WERI-Rb-1 (cell line): ENCODE data around the gene GPAM.

ENCODE experiments used
- DNase-seq: peaks from one replicate; pipeline ENCODE4 v3.0.0-alpha.2; 2020
- H3K27ac ChIP-seq: fragments of 250-450 bp; sonication (Bioruptor Pico); 2 replicates; pipeline ENCODE4 v1.5.1; 2020; ENCODE audit warnings: mild to moderate bottlenecking, moderate library complexity
- H3K27me3 ChIP-seq: fragments of 250-450 bp; sonication (Bioruptor Pico); 2 replicates; pipeline ENCODE4 v1.5.1; 2021; ENCODE audit warnings: mild to moderate bottlenecking, low read depth, moderate library complexity; ENCODE audit not compliant: insufficient read depth, severe bottlenecking
- H3K36me3 ChIP-seq: fragments of 250-450 bp; sonication (Bioruptor Pico); 2 replicates; pipeline ENCODE4 v1.5.1; 2020; ENCODE audit warnings: mild to moderate bottlenecking, moderate library complexity
- H3K4me3 ChIP-seq: 2 replicates; pipeline ENCODE4 v1.5.1; 2011; ENCODE audit warnings: low read depth, mild to moderate bottlenecking, control low read depth, low read length
- H3K9me3 ChIP-seq: fragments of 250-450 bp; sonication (Bioruptor Pico); 2 replicates; pipeline ENCODE4 v1.5.1; 2021; ENCODE audit warnings: mild to moderate bottlenecking, moderate library complexity; ENCODE audit not compliant: severe bottlenecking
- TF ChIP-seq, protein P1 (sequence below): IDR thresholded peaks from 2 replicates; pipeline ENCODE4 v1.5.1; 2011; ENCODE audit warnings: low read depth, mild to moderate bottlenecking, control low read depth, inconsistent platforms, low read length

The GPAM gene

DNA sequence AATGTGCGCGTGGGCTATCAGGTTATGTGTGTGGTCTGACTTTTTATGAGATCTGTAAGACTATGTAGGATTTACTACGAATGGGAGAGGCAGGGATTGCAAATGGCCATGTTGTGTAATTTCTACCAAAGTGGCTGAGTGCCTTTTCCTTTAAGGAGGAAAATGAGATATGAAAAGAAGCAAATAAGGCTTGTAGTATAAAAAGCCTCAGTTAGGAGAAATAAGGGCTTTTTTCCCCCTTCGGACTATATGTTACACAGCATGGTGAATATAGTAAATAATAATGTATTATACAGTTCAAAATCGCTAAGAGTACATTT, 447 bp upstream of the GPAM start:
- Histone ChIP-seq H3K27ac (peak overlapping the region; percentile 69), H3K27me3 (no peaks in the 10 kb centered on the region), H3K36me3 (peaks cover 2% of the 10 kb centered on the region), H3K4me3 (peak overlapping the region; percentile 86), H3K9me3 (no peaks in the 10 kb centered on the region)
- TF ChIP-seq, protein P1, sequence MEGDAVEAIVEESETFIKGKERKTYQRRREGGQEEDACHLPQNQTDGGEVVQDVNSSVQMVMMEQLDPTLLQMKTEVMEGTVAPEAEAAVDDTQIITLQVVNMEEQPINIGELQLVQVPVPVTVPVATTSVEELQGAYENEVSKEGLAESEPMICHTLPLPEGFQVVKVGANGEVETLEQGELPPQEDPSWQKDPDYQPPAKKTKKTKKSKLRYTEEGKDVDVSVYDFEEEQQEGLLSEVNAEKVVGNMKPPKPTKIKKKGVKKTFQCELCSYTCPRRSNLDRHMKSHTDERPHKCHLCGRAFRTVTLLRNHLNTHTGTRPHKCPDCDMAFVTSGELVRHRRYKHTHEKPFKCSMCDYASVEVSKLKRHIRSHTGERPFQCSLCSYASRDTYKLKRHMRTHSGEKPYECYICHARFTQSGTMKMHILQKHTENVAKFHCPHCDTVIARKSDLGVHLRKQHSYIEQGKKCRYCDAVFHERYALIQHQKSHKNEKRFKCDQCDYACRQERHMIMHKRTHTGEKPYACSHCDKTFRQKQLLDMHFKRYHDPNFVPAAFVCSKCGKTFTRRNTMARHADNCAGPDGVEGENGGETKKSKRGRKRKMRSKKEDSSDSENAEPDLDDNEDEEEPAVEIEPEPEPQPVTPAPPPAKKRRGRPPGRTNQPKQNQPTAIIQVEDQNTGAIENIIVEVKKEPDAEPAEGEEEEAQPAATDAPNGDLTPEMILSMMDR: no peak
- DNase-seq: no peak

DNA sequence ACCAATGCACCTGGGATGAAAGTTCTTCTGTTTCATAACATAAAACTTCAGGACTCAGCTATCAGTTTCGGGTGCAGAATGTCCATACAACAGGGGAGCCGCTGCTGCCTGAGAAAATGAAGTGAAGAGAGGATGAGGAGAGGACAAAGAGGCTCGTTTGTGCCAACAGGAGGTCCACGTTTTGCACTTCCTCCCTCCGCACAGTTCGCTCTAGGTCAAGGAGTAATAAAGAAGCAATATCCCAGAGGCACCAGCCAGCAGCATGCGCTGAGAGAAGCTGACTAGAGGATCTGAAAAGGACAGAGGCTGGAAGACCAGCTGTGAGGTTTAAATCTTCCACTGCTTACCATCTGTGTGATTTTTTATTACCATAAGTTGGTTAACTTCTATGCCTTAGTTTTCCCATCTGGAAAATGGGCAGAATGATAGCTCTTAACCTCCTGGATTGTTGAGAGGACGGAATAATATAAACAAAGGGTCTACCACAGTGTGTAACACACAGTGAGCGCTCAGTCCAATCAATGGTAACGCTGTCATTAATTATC, 709 bp downstream of the GPAM start:
- H3K27ac ChIP-seq: no peak overlapping the region; the same call in 1 of the 2 replicates
- DNase-seq: no peak
- H3K27me3 ChIP-seq: no peaks in the 10 kb centered on the region
- TF ChIP-seq, protein P1: no peak
- peaks cover 8% of the 10 kb centered on the region for H3K36me3 ChIP-seq
- no peaks in the 10 kb centered on the region for H3K9me3 ChIP-seq
- peak overlapping the region; percentile 86 for H3K4me3 ChIP-seq

DNA sequence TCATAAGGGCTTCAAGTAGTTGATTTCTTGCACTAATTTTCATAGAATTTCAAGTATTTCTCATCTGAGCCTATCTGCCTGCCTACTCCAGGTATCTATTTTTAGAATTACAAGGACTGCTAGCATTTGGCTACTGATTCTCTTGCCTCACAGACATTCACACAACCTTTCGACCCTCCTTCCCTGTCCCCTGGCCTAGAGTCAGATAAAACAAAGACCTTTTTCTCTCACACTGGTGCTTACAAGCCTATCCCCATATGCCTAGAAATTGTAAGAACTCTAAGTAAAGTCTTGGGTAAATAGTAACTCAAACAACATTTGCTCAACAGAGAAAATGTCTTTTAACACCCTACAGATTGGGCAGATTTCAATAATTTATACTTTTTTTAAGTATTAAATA, 6.3 kb downstream of the GPAM start:
- no peaks in the 10 kb centered on the region for H3K27me3 ChIP-seq
- no peak overlapping the region for H3K27ac ChIP-seq
- DNase-seq: no peak
- TF ChIP-seq, protein P1: no peak
- H3K9me3 ChIP-seq: no peaks in the 10 kb centered on the region
- H3K4me3 ChIP-seq: no peak overlapping the region
- peaks cover 21% of the 10 kb centered on the region for H3K36me3 ChIP-seq

DNA sequence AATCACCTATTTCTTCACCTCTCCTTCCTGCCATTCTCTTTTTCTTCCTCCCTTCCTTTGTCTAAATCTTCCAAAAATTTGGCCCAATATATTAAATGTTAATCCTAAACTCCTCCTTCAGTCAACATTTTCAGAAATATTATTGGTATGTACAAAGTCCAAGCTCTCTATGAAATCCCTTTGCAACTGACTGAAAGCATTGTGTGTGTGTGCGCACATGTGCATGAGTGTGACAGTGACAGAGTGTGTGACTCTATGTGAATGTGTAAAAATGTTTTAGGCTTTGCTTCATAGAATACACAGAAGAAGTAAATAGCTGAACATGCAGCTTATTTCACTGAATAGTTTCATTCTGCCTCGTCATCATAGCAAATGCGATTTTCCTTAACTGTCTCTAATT, 7.0 kb downstream of the GPAM start:
- Histone ChIP-seq H3K9me3 (no peaks in the 10 kb centered on the region), H3K4me3 (no peak overlapping the region), H3K27ac (no peak overlapping the region), H3K27me3 (no peaks in the 10 kb centered on the region), H3K36me3 (peaks cover 26% of the 10 kb centered on the region)
- no peak for DNase-seq
- TF ChIP-seq, protein P1: no peak

DNA sequence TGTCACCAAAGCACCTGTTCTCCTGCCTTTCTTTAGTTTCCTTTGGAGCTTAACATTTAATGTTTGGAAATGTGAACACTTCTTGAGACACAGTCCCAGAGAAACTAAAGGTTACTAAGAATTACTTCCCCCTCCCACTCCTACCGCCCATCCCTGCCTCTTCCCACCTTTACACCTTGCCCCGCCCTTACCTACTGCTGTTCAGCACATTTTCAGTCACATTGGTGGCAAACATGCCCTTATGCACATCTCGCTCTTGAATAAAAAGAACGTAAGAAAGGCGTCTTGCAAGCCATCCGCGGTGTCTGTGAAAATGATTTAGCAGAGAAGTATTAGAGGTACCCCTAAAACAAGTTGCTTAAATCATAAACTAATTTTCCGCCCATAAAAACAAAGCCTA, 8.2 kb downstream of the GPAM start:
- no peaks in the 10 kb centered on the region for H3K9me3 ChIP-seq
- no peak overlapping the region for H3K4me3 ChIP-seq
- no peak for DNase-seq
- H3K27ac ChIP-seq: no peak overlapping the region
- H3K27me3 ChIP-seq: no peaks in the 10 kb centered on the region
- peaks cover 36% of the 10 kb centered on the region for H3K36me3 ChIP-seq
- TF ChIP-seq, protein P1: no peak

DNA sequence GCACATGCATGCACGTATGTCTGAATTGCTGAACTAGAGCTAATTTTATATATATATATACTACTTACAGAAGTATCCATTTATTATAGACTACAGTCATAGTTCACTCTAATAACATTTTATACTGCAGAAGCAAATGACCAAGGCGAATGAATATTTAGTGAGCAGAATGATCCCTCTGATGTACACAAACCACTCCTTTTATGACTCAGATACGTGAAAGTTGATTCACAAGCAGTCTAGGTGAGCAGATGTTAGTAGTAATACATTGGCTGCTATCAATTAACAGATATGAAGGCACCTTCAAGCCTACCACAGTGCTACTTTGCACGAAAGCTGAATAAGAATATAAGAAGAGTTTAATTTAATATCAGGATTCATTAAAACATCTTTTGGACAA, 10.4 kb downstream of the GPAM start:
- no peak for DNase-seq
- TF ChIP-seq, protein P1: no peak
- H3K27me3 ChIP-seq: no peaks in the 10 kb centered on the region
- H3K27ac ChIP-seq: no peak overlapping the region
- no peaks in the 10 kb centered on the region for H3K9me3 ChIP-seq
- no peak overlapping the region for H3K4me3 ChIP-seq
- H3K36me3 ChIP-seq: peaks cover 36% of the 10 kb centered on the region
